ENCODE measurements around the gene PLXDC1.
"Not testable (repeated sequence)": the region's sequence is repeated elsewhere in the genome, so short reads cannot be mapped to it uniquely, and the experiment has no call there.

The PLXDC1 gene

DNA sequence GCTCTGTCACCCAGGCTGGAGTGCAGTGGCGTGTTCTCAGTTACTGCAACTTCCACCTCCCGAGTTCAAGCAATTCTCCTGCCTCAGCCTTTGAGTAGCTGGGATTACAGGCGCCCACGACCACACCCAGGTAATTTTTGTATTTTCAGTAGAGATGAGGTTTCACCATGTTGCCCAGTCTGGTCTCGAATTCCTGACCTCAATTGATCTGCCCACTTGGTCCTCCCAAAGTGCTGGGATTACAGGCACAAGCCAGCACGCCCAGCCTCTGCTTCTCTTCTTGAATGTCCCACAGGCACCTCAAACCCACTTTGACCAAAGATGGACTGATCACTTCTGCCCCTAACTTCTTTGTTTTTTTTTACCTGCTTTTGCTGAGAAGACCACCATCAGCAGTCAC lies 19.1 kb upstream of the PLXDC1 start:
- Histone ChIP-seq H3K23ac (ENCODE audit: low read length) (no peak overlapping the region), H4K5ac (ENCODE audit: low read length) (no peak overlapping the region), H2BK120ac (ENCODE audit: low read depth, low read length) (no peak overlapping the region), H3K27me3 (ENCODE audit: insufficient read depth, low read length, poor library complexity) (peaks cover 7% of the 10 kb centered on the region), H3K4me2 (ENCODE audit: low read length) (no peak overlapping the region), H3K27ac (ENCODE audit: low read depth, low read length) (no peak overlapping the region), H2AK5ac (ENCODE audit: low read length) (no peak overlapping the region), H3K4me1 (ENCODE audit: control insufficient read depth, low read depth, low read length) (no peaks in the 10 kb centered on the region), H3K9ac (ENCODE audit: low read length) (no peak overlapping the region), H2BK5ac (ENCODE audit: low read length) (no peak overlapping the region), H3K4me3 (ENCODE audit: low read length) (no peak overlapping the region), H3K79me1 (ENCODE audit: low read length) (no peaks in the 10 kb centered on the region), H3K79me2 (ENCODE audit: control insufficient read depth, insufficient read depth, low read length) (no peaks in the 10 kb centered on the region), H3K36me3 (ENCODE audit: control insufficient read depth, insufficient read depth, low read length) (no peaks in the 10 kb centered on the region), H3K18ac (ENCODE audit: low read length) (no peak overlapping the region), H3K56ac (ENCODE audit: low read length) (no peak overlapping the region), H2BK15ac (replicated peaks; ENCODE audit: low read depth) (no peak overlapping the region), H3K4ac (ENCODE audit: low read depth, low read length) (no peak overlapping the region), H4K8ac (ENCODE audit: low read depth, low read length) (no peak overlapping the region)
- WGBS (ENCODE audit: extremely low coverage, insufficient coverage, low lambda C conversion rate): no CpG with 5 or more reads among the region's 6 CpGs
- no peak for DNase-seq

GRCh38 chr17:39170109-39170508 lies 18.7 kb upstream of the PLXDC1 start:
- Histone ChIP-seq H3K4me3 (ENCODE audit: low read length) (no peak overlapping the region), H3K36me3 (ENCODE audit: control insufficient read depth, insufficient read depth, low read length) (no peaks in the 10 kb centered on the region), H3K18ac (ENCODE audit: low read length) (no peak overlapping the region)

GRCh38 chr17:39169518-39169917 lies 18.1 kb upstream of the PLXDC1 start:
- Histone ChIP-seq H4K8ac (ENCODE audit: low read depth, low read length) (no peak overlapping the region), H2BK120ac (ENCODE audit: low read depth, low read length) (no peak overlapping the region), H3K4me2 (ENCODE audit: low read length) (no peak overlapping the region), H2BK15ac (replicated peaks; ENCODE audit: low read depth) (no peak overlapping the region), H3K4me3 (ENCODE audit: low read length) (no peak overlapping the region), H3K4ac (ENCODE audit: low read depth, low read length) (no peak overlapping the region), H3K56ac (ENCODE audit: low read length) (no peak overlapping the region), H3K9ac (ENCODE audit: low read length) (no peak overlapping the region), H3K4me1 (ENCODE audit: control insufficient read depth, low read depth, low read length) (no peaks in the 10 kb centered on the region), H3K23ac (ENCODE audit: low read length) (no peak overlapping the region), H3K27ac (ENCODE audit: low read depth, low read length) (no peak overlapping the region), H4K5ac (ENCODE audit: low read length) (no peak overlapping the region), H3K36me3 (ENCODE audit: control insufficient read depth, insufficient read depth, low read length) (no peaks in the 10 kb centered on the region), H3K27me3 (ENCODE audit: insufficient read depth, low read length, poor library complexity) (peaks cover 10% of the 10 kb centered on the region), H3K79me2 (ENCODE audit: control insufficient read depth, insufficient read depth, low read length) (no peaks in the 10 kb centered on the region), H2AK5ac (ENCODE audit: low read length) (no peak overlapping the region), H2BK5ac (ENCODE audit: low read length) (no peak overlapping the region), H3K79me1 (ENCODE audit: low read length) (no peaks in the 10 kb centered on the region), H3K18ac (ENCODE audit: low read length) (no peak overlapping the region)
- DNase-seq: no peak
- no CpG with 5 or more reads among the region's 3 CpGs for WGBS (ENCODE audit: extremely low coverage, insufficient coverage, low lambda C conversion rate)

More at GRCh38 chr17:39170109-39170508, 18.7 kb upstream of the PLXDC1 start:
- DNase-seq: no peak
- Histone ChIP-seq H3K27me3 (ENCODE audit: insufficient read depth, low read length, poor library complexity) (peaks cover 10% of the 10 kb centered on the region), H4K8ac (ENCODE audit: low read depth, low read length) (no peak overlapping the region), H4K5ac (ENCODE audit: low read length) (no peak overlapping the region), H3K4me2 (ENCODE audit: low read length) (no peak overlapping the region), H2BK15ac (replicated peaks; ENCODE audit: low read depth) (no peak overlapping the region), H3K9ac (ENCODE audit: low read length) (no peak overlapping the region), H3K4ac (ENCODE audit: low read depth, low read length) (no peak overlapping the region), H2BK120ac (ENCODE audit: low read depth, low read length) (no peak overlapping the region), H3K4me1 (ENCODE audit: control insufficient read depth, low read depth, low read length) (no peaks in the 10 kb centered on the region), H3K27ac (ENCODE audit: low read depth, low read length) (no peak overlapping the region), H3K79me1 (ENCODE audit: low read length) (no peaks in the 10 kb centered on the region), H2BK5ac (ENCODE audit: low read length) (no peak overlapping the region), H3K79me2 (ENCODE audit: control insufficient read depth, insufficient read depth, low read length) (no peaks in the 10 kb centered on the region), H2AK5ac (ENCODE audit: low read length) (no peak overlapping the region), H3K56ac (ENCODE audit: low read length) (no peak overlapping the region), H3K23ac (ENCODE audit: low read length) (no peak overlapping the region)
- WGBS (ENCODE audit: extremely low coverage, insufficient coverage, low lambda C conversion rate): no CpG with 5 or more reads among the region's 4 CpGs

GRCh38 chr17:39169101-39169500 lies 17.7 kb upstream of the PLXDC1 start:
- WGBS (ENCODE audit: extremely low coverage, insufficient coverage, low lambda C conversion rate): no CpG with 5 or more reads among the region's 14 CpGs

GRCh38 chr17:39168503-39168902 lies 17.1 kb upstream of the PLXDC1 start:
- H2BK15ac ChIP-seq (replicated peaks; ENCODE audit: low read depth); H3K36me3 ChIP-seq (ENCODE audit: control insufficient read depth, insufficient read depth, low read length); H4K5ac ChIP-seq (ENCODE audit: low read length); H3K23ac ChIP-seq (ENCODE audit: low read length); H3K4ac ChIP-seq (ENCODE audit: low read depth, low read length); H3K4me3 ChIP-seq (ENCODE audit: low read length); H2AK5ac ChIP-seq (ENCODE audit: low read length); H3K56ac ChIP-seq (ENCODE audit: low read length); H2BK5ac ChIP-seq (ENCODE audit: low read length); H3K18ac ChIP-seq (ENCODE audit: low read length); H3K4me1 ChIP-seq (ENCODE audit: control insufficient read depth, low read depth, low read length); DNase-seq; H3K9ac ChIP-seq (ENCODE audit: low read length); H3K4me2 ChIP-seq (ENCODE audit: low read length); H3K27ac ChIP-seq (ENCODE audit: low read depth, low read length); H3K79me2 ChIP-seq (ENCODE audit: control insufficient read depth, insufficient read depth, low read length); H2BK120ac ChIP-seq (ENCODE audit: low read depth, low read length); H4K8ac ChIP-seq (ENCODE audit: low read depth, low read length); H3K79me1 ChIP-seq (ENCODE audit: low read length): not testable (repeated sequence)
- no CpG with 5 or more reads among the region's 10 CpGs for WGBS (ENCODE audit: extremely low coverage, insufficient coverage, low lambda C conversion rate)
- peaks cover 10% of the 10 kb centered on the region for H3K27me3 ChIP-seq (ENCODE audit: insufficient read depth, low read length, poor library complexity)

More at GRCh38 chr17:39169101-39169500, 17.7 kb upstream of the PLXDC1 start:
- DNase-seq: no peak
- H3K79me2 ChIP-seq (ENCODE audit: control insufficient read depth, insufficient read depth, low read length): no peaks in the 10 kb centered on the region
- no peak overlapping the region for H2BK120ac ChIP-seq (ENCODE audit: low read depth, low read length)
- no peak overlapping the region for H3K56ac ChIP-seq (ENCODE audit: low read length)
- H3K27ac ChIP-seq (ENCODE audit: low read depth, low read length): no peak overlapping the region
- no peak overlapping the region for H2BK5ac ChIP-seq (ENCODE audit: low read length)
- H3K23ac ChIP-seq (ENCODE audit: low read length): no peak overlapping the region
- no peak overlapping the region for H3K18ac ChIP-seq (ENCODE audit: low read length)
- H2BK15ac ChIP-seq (replicated peaks; ENCODE audit: low read depth): no peak overlapping the region
- H3K36me3 ChIP-seq (ENCODE audit: control insufficient read depth, insufficient read depth, low read length): no peaks in the 10 kb centered on the region
- no peak overlapping the region for H3K4me3 ChIP-seq (ENCODE audit: low read length)
- peaks cover 10% of the 10 kb centered on the region for H3K27me3 ChIP-seq (ENCODE audit: insufficient read depth, low read length, poor library complexity)
- no peak overlapping the region for H3K4ac ChIP-seq (ENCODE audit: low read depth, low read length)
- no peak overlapping the region for H3K4me2 ChIP-seq (ENCODE audit: low read length)
- no peaks in the 10 kb centered on the region for H3K79me1 ChIP-seq (ENCODE audit: low read length)
- no peak overlapping the region for H4K5ac ChIP-seq (ENCODE audit: low read length)
- no peak overlapping the region for H2AK5ac ChIP-seq (ENCODE audit: low read length)
- no peaks in the 10 kb centered on the region for H3K4me1 ChIP-seq (ENCODE audit: control insufficient read depth, low read depth, low read length)
- no peak overlapping the region for H4K8ac ChIP-seq (ENCODE audit: low read depth, low read length)
- H3K9ac ChIP-seq (ENCODE audit: low read length): no peak overlapping the region

DNA sequence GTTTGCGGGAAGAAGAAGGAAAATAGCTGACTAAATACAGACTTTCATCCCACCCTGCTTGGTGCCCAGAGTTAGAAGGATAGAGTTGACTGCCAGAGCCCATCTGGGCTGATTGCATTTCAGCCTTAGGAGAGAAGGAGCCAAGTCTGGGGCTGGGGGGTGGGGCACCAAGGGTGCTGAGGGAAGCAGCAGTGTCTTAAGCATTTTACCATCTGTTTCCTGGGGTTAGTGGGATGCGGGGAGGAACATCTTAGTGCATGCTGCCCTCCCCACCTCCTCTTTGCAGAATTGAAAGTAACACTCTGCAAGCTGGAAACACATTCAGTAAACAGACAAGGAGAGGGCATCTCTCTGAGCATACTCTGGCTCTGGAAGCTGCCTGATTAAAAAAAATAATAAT lies 16.0 kb upstream of the PLXDC1 start:
- Histone ChIP-seq H3K9ac (ENCODE audit: low read length) (no peak overlapping the region), H3K36me3 (ENCODE audit: control insufficient read depth, insufficient read depth, low read length) (no peaks in the 10 kb centered on the region), H4K8ac (ENCODE audit: low read depth, low read length) (no peak overlapping the region), H3K4ac (ENCODE audit: low read depth, low read length) (no peak overlapping the region), H2BK5ac (ENCODE audit: low read length) (no peak overlapping the region), H3K56ac (ENCODE audit: low read length) (no peak overlapping the region), H3K27ac (ENCODE audit: low read depth, low read length) (no peak overlapping the region), H3K4me1 (ENCODE audit: control insufficient read depth, low read depth, low read length) (no peaks in the 10 kb centered on the region), H3K4me3 (ENCODE audit: low read length) (no peak overlapping the region), H2AK5ac (ENCODE audit: low read length) (no peak overlapping the region), H3K4me2 (ENCODE audit: low read length) (no peak overlapping the region), H2BK120ac (ENCODE audit: low read depth, low read length) (no peak overlapping the region), H3K79me1 (ENCODE audit: low read length) (no peaks in the 10 kb centered on the region), H3K27me3 (ENCODE audit: insufficient read depth, low read length, poor library complexity) (peaks cover 10% of the 10 kb centered on the region), H3K23ac (ENCODE audit: low read length) (no peak overlapping the region), H4K5ac (ENCODE audit: low read length) (no peak overlapping the region), H3K18ac (ENCODE audit: low read length) (no peak overlapping the region), H3K79me2 (ENCODE audit: control insufficient read depth, insufficient read depth, low read length) (no peaks in the 10 kb centered on the region), H2BK15ac (replicated peaks; ENCODE audit: low read depth) (no peak overlapping the region)
- DNase-seq: no peak
- WGBS (ENCODE audit: extremely low coverage, insufficient coverage, low lambda C conversion rate): no CpG with 5 or more reads among the region's 2 CpGs
